MM.1S (cell line): ENCODE results near the gene TEX13D.

Experiments used
- DNase-seq: peaks from one replicate; pipeline ENCODE4 v3.0.0-alpha.2; 2015
- H2AFZ ChIP-seq: fragments of 300-600 bp; sonication (generic); 2 replicates; pipeline ENCODE4 v1.6.0; 2016; ENCODE audit warnings: antibody characterized with exemption, low read length
- H3F3A ChIP-seq: fragments of 300-600 bp; sonication (generic); 2 replicates; pipeline ENCODE4 v1.6.1; 2016; ENCODE audit warnings: mild to moderate bottlenecking, antibody characterized with exemption, low read length, moderate library complexity, mixed read lengths; ENCODE audit not compliant: insufficient read depth
- H3K27ac ChIP-seq: fragments of 300-600 bp; sonication (generic); 2 replicates; pipeline ENCODE4 v1.5.1; 2016; ENCODE audit warnings: mild to moderate bottlenecking, low read length
- H3K27me3 ChIP-seq: fragments of 300-600 bp; sonication (generic); replicated peaks from 2 replicates; pipeline ENCODE4 v1.6.0; 2016; ENCODE audit warnings: low read length; ENCODE audit not compliant: insufficient read depth
- H3K36me3 ChIP-seq: fragments of 300-600 bp; sonication (generic); replicated peaks from 2 replicates; pipeline ENCODE4 v1.6.1; 2016; ENCODE audit warnings: mild to moderate bottlenecking, low read length, mixed read lengths; ENCODE audit not compliant: insufficient read depth
- H3K4me1 ChIP-seq: fragments of 300-600 bp; sonication (generic); 2 replicates; pipeline ENCODE4 v1.6.1; 2016; ENCODE audit warnings: low read length, mixed read lengths
- H3K4me2 ChIP-seq: fragments of 300-600 bp; sonication (generic); 2 replicates; pipeline ENCODE4 v1.6.0; 2016; ENCODE audit warnings: low read depth, low read length
- H3K4me3 ChIP-seq: fragments of 300-600 bp; sonication (generic); 2 replicates; pipeline ENCODE4 v1.5.1; 2016; ENCODE audit warnings: low read length, mixed read lengths
- H3K79me2 ChIP-seq: fragments of 300-600 bp; sonication (generic); 2 replicates; pipeline ENCODE4 v1.6.1; 2016; ENCODE audit warnings: mixed run types, low read length, mixed read lengths
- H3K9ac ChIP-seq: fragments of 300-600 bp; sonication (generic); 2 replicates; pipeline ENCODE4 v1.6.1; 2016; ENCODE audit warnings: low read length, mixed read lengths
- H3K9me2 ChIP-seq: fragments of 300-600 bp; sonication (generic); replicated peaks from 2 replicates; pipeline ENCODE4 v1.6.1; 2016; ENCODE audit warnings: mild to moderate bottlenecking, low read length, mixed read lengths; ENCODE audit not compliant: insufficient read depth
- H3K9me3 ChIP-seq: fragments of 300-600 bp; sonication (generic); replicated peaks from 2 replicates; pipeline ENCODE4 v1.6.1; 2016; ENCODE audit warnings: mild to moderate bottlenecking, low read length, mixed read lengths; ENCODE audit not compliant: insufficient read depth
- H4K20me1 ChIP-seq: fragments of 300-600 bp; sonication (generic); 2 replicates; pipeline ENCODE4 v1.6.1; 2016; ENCODE audit warnings: mild to moderate bottlenecking, low read length, moderate library complexity, mixed read lengths; ENCODE audit not compliant: insufficient read depth
- CTCF ChIP-seq: fragments of 300-600 bp; sonication (generic); IDR thresholded peaks from 2 replicates; pipeline ENCODE4 v1.5.1; 2016; ENCODE audit warnings: antibody characterized with exemption, low read length, mixed read lengths
- EZH2 ChIP-seq: fragments of 300-600 bp; sonication (generic); optimal IDR thresholded peaks from 2 replicates; pipeline ENCODE3; 2017; ENCODE audit warnings: low read depth, mild to moderate bottlenecking, antibody characterized with exemption, low read length, mixed read lengths
- EZH2phosphoT487 ChIP-seq: fragments of 300-600 bp; sonication (generic); IDR thresholded peaks from 2 replicates; pipeline ENCODE4 v1.6.1; 2018; ENCODE audit warnings: antibody characterized with exemption, low read length

Gene TEX13D

GRCh38 chrX:124348182-124348581, 15.7 kb downstream of the TEX13D start:
- Histone ChIP-seq H3K9me2 (no peaks in the 10 kb centered on the region), H3K27me3 (no peaks in the 10 kb centered on the region), H3K27ac (no peak overlapping the region), H3K79me2 (no peaks in the 10 kb centered on the region), H3K4me3 (no peak overlapping the region), H3F3A (no peaks in the 10 kb centered on the region), H3K36me3 (no peaks in the 10 kb centered on the region), H2AFZ (no peak overlapping the region), H4K20me1 (no peaks in the 10 kb centered on the region), H3K9ac (no peak overlapping the region), H3K9me3 (no peaks in the 10 kb centered on the region), H3K4me2 (no peak overlapping the region), H3K4me1 (no peaks in the 10 kb centered on the region)
- no peak for DNase-seq
- TF ChIP-seq EZH2phosphoT487, result no peak
- TF ChIP-seq EZH2, result no peak
- no peak for TF ChIP-seq CTCF

- Histone ChIP-seq H3K79me2 (no peaks in the 10 kb centered on the region), H3F3A (no peaks in the 10 kb centered on the region), H3K9ac (no peak overlapping the region), H3K9me3 (no peaks in the 10 kb centered on the region), H4K20me1 (no peaks in the 10 kb centered on the region), H3K27ac (no peak overlapping the region), H3K27me3 (no peaks in the 10 kb centered on the region), H2AFZ (no peak overlapping the region), H3K36me3 (no peaks in the 10 kb centered on the region), H3K4me1 (no peaks in the 10 kb centered on the region), H3K9me2 (no peaks in the 10 kb centered on the region), H3K4me2 (no peak overlapping the region), H3K4me3 (no peak overlapping the region)
- no peak for DNase-seq
- no peak for TF ChIP-seq CTCF
- TF ChIP-seq EZH2, result no peak
- no peak for TF ChIP-seq EZH2phosphoT487
These were observed 16.5 kb downstream of the TEX13D start for GRCh38 chrX:124348885-124349453.

- H3K79me2 ChIP-seq, result no peaks in the 10 kb centered on the region
- H3K27me3 ChIP-seq, result no peaks in the 10 kb centered on the region
- no peaks in the 10 kb centered on the region for H3K9me3 ChIP-seq
- H4K20me1 ChIP-seq, result no peaks in the 10 kb centered on the region
- no peak for DNase-seq
- no peak for TF ChIP-seq EZH2
- TF ChIP-seq CTCF, result no peak
- no peak for TF ChIP-seq EZH2phosphoT487
- no peaks in the 10 kb centered on the region for H3K36me3 ChIP-seq
- no peak overlapping the region for H3K9ac ChIP-seq
- H3K27ac ChIP-seq, result no peak overlapping the region
- H3K4me3 ChIP-seq, result no peak overlapping the region
- no peaks in the 10 kb centered on the region for H3K9me2 ChIP-seq
- no peak overlapping the region for H3K4me2 ChIP-seq
- H3F3A ChIP-seq, result no peaks in the 10 kb centered on the region
- no peak overlapping the region for H2AFZ ChIP-seq
- no peaks in the 10 kb centered on the region for H3K4me1 ChIP-seq
These were observed 22.2 kb downstream of the TEX13D start for GRCh38 chrX:124354648-124355047.
